Stimulated activated CD8-positive, alpha-beta memory T cell treated with anti-CD3 and anti-CD28 coated beads, Interleukin-12 subunit alpha, Interleukin-12 subunit beta, amount 100 ng/mL, for 24 hours (primary cell): ENCODE data around the gene DZIP1L.
A peak's percentile ranks its signal among the peaks of the same experiment; 100 is the strongest.
"Not testable (repeated sequence)": the region's sequence is repeated elsewhere in the genome, so short reads cannot be mapped to it uniquely, and the experiment has no call there.

Experiments used
- DNase-seq: peaks from one replicate; pipeline ENCODE4 v3.0.0-alpha.2; 2020; ENCODE audit errors: extremely low read depth

The DZIP1L gene

DNA sequence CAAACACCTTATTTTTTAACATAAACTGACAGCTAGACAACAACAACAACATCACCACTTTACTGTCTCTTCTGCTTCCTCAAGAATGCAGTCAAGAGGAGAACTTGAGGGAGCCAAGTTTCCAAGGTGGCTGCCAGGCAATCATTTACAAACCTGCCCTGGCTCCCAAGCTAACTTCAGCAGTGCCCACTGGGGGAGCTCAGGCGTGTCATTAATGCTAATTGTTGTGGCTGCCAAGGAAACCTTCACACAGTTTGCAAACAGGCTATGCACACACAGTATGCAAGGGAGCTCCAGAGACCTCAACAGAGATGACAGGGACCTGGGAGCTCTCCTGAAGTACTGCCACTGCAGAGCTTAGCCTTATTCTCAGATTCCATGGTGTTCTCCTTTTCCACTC is 2.1 kb downstream of the DZIP1L start:
- DNase-seq, result no peak

- no peak for DNase-seq
Observed at GRCh38 chr3:138112362-138112761, 3.0 kb downstream of the DZIP1L start.

DNA sequence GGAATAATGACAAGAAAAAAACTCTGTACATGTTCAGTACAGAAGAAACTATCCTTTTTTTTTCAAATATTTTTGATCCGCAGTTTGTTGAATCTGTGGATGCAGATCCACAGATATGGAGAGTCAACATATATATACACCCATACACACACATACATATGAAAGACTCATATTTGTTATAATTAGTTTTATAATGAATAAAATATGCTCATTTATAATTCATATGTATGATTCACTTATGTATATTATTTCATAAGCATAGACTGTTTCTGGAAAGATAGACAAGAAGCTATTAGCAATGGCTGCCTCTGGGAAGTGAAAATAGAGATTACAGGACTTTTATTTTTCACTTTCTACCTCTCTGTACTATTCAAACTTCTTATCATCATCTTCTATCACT is 9.8 kb downstream of the DZIP1L start:
- DNase-seq, result no peak

GRCh38 chr3:138103466-138103865 is 11.9 kb downstream of the DZIP1L start:
- DNase-seq, result no peak

GRCh38 chr3:138101351-138101940 is 14.0 kb downstream of the DZIP1L start:
- DNase-seq, result not testable (repeated sequence)

DNA sequence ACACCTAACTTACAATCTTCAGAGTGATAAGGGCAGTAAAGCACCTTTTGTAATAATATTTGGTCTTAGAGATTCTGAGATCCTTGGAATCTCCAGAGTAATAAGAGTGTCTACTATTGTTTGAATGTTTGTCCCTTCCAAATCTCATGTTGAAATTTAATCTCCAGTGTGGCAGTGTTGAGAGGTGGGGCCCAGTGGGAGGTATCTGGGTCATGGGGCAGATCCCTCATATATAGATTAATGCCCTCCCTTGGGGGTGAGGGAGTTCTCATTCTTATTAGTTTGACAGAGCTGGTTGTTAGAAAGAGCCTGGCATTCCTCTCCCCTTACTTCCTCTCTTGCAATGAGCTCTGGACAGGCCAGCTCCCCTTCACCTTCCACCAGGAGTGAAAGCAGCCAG is 16.0 kb downstream of the DZIP1L start:
- no peak for DNase-seq

DNA sequence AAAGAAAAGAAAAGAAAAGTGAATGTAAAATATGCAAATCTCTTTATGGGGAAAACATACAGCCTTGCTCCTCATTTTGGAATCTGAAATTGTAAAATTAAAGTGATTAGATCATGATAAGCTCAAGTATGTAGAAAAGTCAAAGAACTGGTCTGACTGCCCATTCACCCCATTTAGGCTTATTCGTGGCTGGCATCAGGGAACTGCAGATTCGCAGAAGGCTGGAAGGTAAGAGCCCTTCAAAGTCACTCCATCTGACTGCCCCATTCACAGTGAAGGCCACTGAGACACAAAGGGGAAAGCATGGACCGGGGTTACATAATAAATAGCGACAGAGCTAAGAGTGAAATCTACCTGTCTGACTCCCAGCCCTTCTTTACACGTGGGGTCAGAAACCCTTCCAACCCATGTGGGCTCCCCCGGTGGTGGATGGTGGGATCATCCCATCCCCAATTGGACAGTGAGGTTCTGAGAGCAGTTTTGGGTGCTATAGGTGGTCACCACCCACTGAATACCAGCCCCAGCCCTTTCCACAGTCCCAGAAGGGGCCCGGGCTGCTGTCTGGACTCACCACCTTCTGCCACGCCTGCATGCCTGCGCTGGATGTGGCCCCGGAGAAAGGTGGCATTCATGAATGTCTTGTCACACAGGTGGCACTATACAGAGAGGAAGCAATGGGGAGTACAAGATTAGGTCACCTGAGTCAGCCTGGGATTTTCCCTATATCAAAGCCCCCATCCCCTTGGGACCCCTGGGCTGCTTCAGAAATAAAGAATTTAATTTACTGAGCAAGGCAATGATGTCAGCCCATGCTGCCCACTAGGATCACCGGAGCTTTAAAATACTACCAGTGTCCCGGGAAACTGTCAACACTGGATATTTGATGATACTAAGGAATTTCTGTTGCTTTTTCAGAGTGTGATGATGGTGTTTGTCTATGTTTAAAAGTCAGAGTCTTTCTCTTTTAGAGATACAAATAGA is 17.9 kb downstream of the DZIP1L start:
- DNase-seq, result no peak

GRCh38 chr3:138093721-138094120 is 21.7 kb downstream of the DZIP1L start:
- DNase-seq, result no peak

- DNase-seq, result no peak
Observed at GRCh38 chr3:138092023-138092422, 23.4 kb downstream of the DZIP1L start.

GRCh38 chr3:138089091-138089490 is 26.3 kb downstream of the DZIP1L start:
- DNase-seq, result no peak

DNA sequence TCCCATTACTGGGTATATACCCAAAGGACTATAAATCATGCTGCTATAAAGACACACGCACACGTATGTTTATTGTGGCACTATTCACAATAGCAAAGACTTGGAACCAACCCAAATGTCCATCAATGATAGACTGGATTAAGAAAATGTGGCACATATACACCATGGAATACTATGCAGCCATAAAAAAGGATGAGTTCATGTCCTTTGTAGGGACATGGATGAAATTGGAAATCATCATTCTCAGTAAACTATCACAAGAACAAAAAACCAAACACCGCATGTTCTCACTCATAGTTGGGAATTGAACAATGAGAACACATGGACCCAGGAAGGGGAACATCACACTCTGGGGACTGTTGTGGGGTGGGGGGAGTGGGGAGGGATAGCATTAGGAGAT is 29.7 kb downstream of the DZIP1L start:
- DNase-seq, result not testable (repeated sequence)

DNA sequence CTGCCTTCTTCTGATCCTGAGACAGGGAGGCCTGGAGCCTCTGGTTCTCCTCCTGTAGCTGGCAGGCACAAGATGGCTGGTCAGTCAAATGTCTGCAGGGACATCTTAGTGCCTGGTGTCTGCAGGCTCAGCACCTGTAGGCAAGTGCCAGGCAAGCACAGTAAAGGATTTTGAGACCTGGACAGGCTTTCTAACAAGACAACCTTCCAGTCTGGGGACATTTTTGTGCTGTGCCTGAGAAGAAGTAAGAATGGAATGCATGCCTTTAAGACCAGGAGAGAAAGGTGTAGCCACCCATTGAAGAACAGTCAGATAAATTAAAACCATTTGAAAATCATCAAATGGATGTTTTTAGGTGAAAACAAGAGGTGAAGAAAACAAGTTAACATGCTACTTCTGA is 31.2 kb downstream of the DZIP1L start:
- no peak for DNase-seq

- DNase-seq, result no peak
Observed at GRCh38 chr3:138082992-138083386, 32.4 kb downstream of the DZIP1L start.

- no peak for DNase-seq
Observed at GRCh38 chr3:138082085-138082991, 33.1 kb downstream of the DZIP1L start.

DNA sequence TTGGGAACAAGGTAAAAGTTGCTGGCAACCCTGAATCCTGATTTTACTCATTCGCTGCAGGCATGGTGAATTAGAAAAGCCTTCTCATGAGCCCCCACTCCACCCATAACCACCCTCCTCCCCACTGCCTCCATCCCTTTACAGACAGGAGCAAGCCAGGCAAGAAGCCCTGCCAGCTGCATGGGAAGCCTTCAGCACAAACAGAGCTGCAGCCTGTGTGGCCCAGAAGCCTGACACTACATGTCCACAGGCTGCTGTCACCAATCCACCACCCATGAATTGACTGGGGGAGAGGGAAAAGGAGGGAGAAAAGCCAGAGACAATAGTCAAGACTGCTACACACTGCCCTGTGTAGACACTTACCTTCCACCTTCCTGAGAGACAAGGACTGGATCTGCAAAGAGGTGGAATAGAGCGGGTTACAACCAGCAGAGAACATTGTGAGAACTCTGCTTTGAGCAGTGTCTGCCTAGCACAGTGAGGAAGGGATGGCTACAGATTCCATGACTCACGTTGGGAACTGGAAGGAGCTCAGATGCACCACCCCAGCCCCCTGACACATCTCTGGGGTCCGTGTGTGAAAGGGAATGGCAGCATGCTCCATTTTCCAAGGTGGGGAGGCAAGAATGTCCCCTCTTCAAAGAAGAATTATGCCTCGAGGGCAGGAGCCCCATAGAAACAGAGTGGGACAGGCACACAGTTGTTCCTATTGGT is 33.9 kb downstream of the DZIP1L start:
- DNase-seq, result no peak

- DNase-seq, result no peak
Observed at GRCh38 chr3:138079901-138080300, 35.5 kb downstream of the DZIP1L start.

DNA sequence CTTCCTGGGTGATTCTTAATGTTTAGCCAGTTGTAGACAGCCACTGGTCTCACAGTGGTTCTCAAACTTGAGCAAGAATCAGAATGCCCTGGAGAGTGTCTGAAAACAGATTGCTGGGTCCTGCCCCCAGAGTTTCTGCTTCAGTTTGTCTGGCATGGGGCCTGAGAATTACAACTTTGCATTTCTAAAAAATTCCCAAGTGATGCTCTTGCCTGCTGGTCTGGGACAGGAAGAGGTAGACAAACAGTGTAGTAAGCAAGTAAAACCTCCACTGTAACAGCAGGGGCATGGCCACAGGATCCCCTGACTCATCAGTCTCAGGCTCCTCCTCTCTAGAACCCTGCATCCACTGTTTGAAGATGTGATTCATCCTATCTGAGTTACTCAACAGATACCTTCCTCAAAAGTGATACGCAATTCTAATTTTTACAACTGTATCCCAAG is 36.5 kb downstream of the DZIP1L start:
- DNase-seq, result no peak

DNA sequence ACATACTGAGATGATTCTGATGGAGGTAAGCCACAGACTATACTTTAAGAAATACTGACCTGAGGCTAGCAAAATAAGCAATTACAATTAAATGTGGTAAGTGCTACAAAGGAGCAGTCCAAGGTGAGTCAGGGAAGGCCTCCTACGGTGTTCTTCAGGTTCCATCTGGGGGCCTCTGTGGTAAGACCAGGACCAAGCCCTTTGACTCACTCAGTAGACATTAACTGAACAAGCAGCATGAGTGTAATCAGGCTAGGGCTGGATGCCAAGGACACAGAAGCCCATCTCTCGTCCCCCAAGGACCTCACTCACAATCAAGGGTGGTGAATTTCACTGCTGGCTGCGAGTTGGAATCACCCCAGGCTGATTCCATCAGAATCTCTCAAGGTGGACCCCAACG is 37.3 kb downstream of the DZIP1L start:
- no peak for DNase-seq

DNA sequence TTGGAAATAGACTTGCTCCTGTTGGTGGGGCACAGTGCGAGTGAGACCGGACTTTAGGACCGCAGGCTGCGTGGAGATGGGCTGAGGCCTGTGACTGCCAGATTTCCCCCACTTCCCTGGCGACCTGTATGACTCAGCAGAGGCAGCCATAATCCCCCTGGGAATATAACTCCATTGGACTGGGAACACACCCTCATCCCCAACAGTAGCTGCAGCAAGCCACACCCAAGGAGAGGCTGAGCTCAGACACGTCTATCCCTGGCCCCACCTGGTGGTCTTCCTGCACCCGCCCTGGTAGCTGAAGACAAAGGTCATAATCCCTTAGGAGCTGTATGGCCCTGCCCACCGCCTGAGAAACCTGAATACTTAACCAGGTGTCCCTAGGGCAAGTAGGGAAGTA is 42.6 kb downstream of the DZIP1L start:
- DNase-seq, result no peak

DNA sequence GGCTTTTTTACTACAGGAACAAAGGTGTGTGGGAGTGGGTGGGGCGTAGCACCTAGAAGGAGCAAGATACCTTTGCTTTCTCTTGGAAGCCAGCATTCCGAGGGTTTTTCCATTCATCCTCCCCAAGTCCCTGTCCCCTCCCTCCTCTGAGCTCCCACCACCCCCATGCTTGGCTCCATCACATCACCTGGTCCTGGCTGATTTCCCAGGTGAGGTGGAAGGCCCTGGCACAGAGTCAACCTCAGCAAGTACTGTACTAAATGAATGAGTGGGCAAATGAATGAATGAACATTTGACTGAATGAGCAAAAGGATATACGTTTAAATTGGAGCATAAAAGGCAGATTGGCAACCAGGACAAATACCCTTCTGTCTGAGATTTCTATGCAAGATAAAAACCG is 45.4 kb downstream of the DZIP1L start:
- DNase-seq, result no peak

GRCh38 chr3:138068579-138069174 is 46.7 kb downstream of the DZIP1L start:
- peak; percentile 42 for DNase-seq
